ENCODE data around the gene MYL12B.
"Not testable (repeated sequence)": the region's sequence is repeated elsewhere in the genome, so short reads cannot be mapped to it uniquely, and the experiment has no call there.

The MYL12B gene

GRCh38 chr18:3261373-3262233 is at the start of gene MYL12B:
TSS of gene MYL12B (plus strand) at chr18:3262133. CDS start at chr18:3272899, 10,766 bp downstream.
- peak; percentile 55 to 67 for DNase-seq (ENCODE audit: low read depth in 2 of 2)

GRCh38 chr18:3212657-3213056 is 49.3 kb upstream of the MYL12B start:
- no peak for DNase-seq (ENCODE audit: low read depth in 2 of 2)

GRCh38 chr18:3213300-3214059 is 48.5 kb upstream of the MYL12B start:
- DNase-seq (ENCODE audit: low read depth in 2 of 2): no peak

GRCh38 chr18:3214855-3215637 is 46.9 kb upstream of the MYL12B start:
- no peak for DNase-seq (ENCODE audit: low read depth in 2 of 2)

- DNase-seq (ENCODE audit: low read depth in 2 of 2): no peak
These were observed 44.9 kb upstream of the MYL12B start for GRCh38 chr18:3216987-3217386.

- no peak for DNase-seq (ENCODE audit: low read depth in 2 of 2)
These were observed 43.8 kb upstream of the MYL12B start for GRCh38 chr18:3217948-3218647.

GRCh38 chr18:3218819-3219218 is 43.1 kb upstream of the MYL12B start:
- DNase-seq (ENCODE audit: low read depth in 2 of 2): no peak

GRCh38 chr18:3219241-3219630 is 42.7 kb upstream of the MYL12B start:
- no peak for DNase-seq (ENCODE audit: low read depth in 2 of 2)

- no peak for DNase-seq (ENCODE audit: low read depth in 2 of 2)
These were observed 42.1 kb upstream of the MYL12B start, which contains the start of gene MYOM1 for GRCh38 chr18:3219631-3220335. TSS of gene MYOM1 (minus strand) at chr18:3219968. CDS start at chr18:3215223, 4,745 bp downstream.

GRCh38 chr18:3220868-3221267 is 41.1 kb upstream of the MYL12B start:
- not testable (repeated sequence) for DNase-seq (ENCODE audit: low read depth in 2 of 2)

GRCh38 chr18:3221496-3221895 is 40.4 kb upstream of the MYL12B start:
- no peak for DNase-seq (ENCODE audit: low read depth in 2 of 2)

- DNase-seq (ENCODE audit: low read depth in 2 of 2): no peak
These were observed 38.6 kb upstream of the MYL12B start for GRCh38 chr18:3223356-3223755.

- DNase-seq (ENCODE audit: low read depth in 2 of 2): no peak
These were observed 37.7 kb upstream of the MYL12B start for GRCh38 chr18:3224223-3224622.

- no peak for DNase-seq (ENCODE audit: low read depth in 2 of 2)
These were observed 36.3 kb upstream of the MYL12B start for GRCh38 chr18:3225588-3225987.

- DNase-seq (ENCODE audit: low read depth in 2 of 2): no peak
These were observed 35.9 kb upstream of the MYL12B start for GRCh38 chr18:3226048-3226447.

GRCh38 chr18:3230401-3231334 is 31.3 kb upstream of the MYL12B start:
- DNase-seq (ENCODE audit: low read depth in 2 of 2): no peak

GRCh38 chr18:3233004-3233403 is 28.9 kb upstream of the MYL12B start:
- no peak for DNase-seq (ENCODE audit: low read depth in 2 of 2)

GRCh38 chr18:3233433-3234168 is 28.3 kb upstream of the MYL12B start:
- DNase-seq (ENCODE audit: low read depth in 2 of 2): no peak

GRCh38 chr18:3234457-3234856 is 27.5 kb upstream of the MYL12B start:
- no peak for DNase-seq (ENCODE audit: low read depth in 2 of 2)

All from stimulated activated CD4-positive, alpha-beta T cell treated with anti-CD3 and anti-CD28 coated beads, Interleukin-12 subunit alpha, Interleukin-12 subunit beta, amount 100 ng/mL, for 24 hours (primary cell).